HG02623 (cell line): ENCODE data around the gene PDE8B.

Experiments
- ATAC-seq: cut with Tn5 transposase; IDR thresholded peaks from one replicate; pipeline ENCODE4 v1.9.1; 2021; ENCODE audit warnings: moderate library complexity; ENCODE audit not compliant: unreplicated experiment

Gene PDE8B

DNA sequence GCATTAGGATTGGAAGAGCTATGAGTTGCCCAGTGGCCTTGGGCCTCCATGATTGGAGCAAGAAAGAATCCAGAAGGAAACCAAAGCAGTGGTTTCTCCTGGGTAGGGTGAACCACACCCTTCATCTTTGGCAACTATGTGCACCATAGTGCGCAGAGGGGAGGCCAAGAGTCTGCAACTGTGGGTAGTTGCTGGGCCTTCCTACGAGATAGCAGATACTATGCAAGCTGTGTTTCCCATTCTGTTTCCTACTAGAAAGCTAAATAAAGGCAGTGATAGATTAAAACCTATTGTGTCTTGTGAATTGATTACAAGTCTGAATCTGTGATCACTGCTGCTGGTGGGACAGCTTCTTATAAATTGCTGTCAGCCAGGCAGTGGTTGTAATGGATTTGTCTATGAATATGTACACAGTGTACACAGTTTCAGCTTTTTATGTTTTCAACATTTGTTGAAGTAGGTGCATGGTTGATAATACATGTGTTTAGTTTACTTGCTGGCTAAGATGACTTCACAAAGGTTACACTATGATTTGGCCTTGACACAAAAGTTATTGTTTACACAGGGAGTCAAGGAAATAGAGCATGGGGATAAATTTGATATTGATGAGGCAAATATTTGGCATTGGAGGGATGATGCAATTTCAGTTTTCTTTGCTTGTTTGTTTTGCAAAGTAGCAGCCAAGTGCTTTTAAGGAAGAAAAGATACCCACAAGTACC, 23.7 kb upstream of the PDE8B start:
- ATAC-seq: no peak

DNA sequence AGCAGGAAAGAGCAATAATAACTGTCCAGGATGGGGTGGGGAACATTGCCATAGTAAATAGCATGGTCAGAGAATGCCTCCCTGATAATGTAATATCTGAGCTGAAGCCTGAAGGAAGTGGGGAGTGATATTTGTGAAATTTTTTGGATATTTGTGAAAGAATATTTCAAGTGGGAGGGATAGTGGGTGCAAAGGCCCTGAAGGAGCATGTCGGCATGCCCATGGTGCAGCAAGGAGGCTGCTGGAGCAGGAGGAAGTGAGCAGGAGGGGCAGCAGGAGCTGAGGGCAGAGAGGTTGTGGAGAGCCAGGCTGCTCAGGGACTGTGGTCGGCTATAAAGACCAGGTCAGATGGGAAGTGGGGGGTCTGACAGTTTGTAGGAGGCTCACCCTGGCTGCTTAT, 21.1 kb upstream of the PDE8B start:
- no peak for ATAC-seq

DNA sequence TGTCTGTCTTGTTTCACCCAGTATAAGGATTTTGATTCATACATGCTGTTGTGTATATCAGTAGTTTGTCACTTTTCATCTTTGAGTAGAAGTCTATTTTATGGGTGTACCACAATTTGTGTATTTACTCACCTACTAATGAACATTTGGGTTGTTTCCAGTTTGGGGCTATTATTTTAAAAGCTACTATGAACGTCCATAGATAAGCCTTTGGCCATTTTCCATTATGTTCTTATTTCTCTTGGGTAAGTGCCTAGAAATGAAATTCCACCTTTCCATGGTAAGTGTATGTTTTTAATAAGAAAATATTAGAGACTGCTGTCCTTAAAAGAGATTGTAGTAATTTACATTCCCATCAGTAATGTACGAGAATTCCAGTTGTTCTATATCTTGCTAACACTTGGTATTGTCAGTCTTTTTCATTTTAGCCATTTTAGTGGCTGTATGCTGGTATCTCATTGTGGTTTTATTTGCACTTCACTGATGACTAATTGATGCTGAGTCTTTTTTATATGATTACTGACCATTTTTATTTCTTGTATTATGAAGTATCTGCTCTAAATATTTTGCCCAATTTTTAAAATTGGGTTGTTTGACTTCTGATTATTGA, 17.9 kb upstream of the PDE8B start:
- no peak for ATAC-seq

DNA sequence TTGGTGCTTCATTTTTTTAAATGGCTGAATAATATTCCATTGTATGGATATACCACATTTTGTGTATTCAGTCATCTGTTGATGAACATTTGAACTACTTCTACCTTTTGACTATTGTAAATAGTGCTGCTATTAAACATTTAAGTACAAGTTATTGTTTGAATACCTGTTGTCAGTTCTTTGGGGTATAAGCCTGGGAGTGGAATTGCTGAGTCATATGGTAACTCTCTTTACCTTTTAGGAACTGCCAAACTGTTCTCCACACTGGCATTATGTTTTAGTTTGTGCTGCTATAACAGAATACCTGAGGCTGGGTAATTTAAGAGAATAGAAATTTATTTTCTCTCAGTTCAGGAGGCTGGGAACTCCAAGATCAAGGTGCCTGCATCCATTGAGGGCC, 15.7 kb upstream of the PDE8B start:
- no peak for ATAC-seq

DNA sequence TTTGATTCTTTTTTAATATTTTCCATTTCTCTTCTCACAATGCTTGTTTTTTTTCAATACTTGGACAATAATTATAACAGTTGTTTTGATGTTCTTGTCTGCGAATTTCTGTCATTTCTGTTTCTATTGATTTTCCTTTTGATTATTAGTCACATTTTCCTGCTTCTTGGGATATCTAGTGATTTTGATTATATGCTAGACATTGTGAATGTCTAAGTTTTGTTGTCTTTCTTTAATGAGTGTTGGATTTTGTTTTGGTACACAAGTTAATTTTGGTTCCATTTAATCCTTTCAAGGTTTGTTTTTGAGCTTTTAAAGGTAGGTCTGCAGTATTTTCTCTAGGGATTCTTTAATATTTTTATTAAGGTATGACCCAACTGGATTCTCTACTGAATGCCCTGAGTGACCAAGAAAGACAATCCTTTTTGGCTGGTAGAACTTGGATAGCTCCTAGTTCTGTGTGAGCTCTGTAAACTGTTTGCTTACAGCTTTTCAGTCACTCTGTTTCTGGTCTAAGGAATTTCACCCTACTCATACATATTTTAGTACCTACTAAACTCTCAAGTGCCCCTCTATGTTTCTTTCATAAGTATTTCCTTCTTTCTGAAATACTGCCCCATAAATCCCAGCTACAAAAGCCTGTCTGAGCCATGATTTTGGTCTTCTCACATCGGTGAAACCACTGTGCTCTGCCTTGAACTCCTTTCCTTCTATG, 12.5 kb upstream of the PDE8B start:
- no peak for ATAC-seq

DNA sequence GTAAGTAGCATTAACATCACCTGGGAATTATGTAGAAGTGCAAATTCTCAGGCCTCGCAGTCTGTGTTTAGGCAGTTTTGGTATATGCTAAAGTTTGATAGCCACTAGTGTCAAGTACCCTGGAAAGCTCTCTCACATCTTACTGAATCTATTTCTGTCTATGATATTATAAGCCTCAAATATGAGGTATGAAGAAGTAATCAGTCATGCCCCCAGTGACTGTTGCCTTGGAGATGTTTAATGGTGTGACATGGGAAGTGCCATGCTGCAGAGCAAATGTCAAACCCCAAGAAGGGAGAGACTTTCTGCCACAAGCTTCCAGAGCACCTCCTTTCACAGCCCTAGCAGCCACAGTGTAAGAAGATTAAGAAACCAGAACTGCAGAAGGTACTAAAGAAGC, 9.8 kb upstream of the PDE8B start:
- ATAC-seq: no peak

DNA sequence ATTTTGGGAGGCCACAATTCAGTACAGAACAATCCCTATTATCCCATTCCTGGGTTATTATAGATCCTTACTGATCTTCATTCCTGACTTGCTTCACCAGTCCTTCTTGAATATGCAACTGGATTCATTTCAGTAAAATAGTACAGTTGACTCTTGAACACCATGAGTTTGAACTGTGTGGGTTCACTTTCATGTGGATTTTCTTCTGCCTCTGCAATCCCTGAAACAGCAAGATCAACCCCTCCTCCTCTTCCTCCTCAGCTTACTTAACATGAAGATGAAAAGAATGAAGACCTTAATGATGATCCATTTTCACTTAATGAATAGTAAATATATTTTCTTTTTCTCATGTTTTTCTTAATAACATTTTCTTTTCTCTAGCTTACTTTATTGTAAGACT, 8.3 kb upstream of the PDE8B start:
- ATAC-seq: no peak

DNA sequence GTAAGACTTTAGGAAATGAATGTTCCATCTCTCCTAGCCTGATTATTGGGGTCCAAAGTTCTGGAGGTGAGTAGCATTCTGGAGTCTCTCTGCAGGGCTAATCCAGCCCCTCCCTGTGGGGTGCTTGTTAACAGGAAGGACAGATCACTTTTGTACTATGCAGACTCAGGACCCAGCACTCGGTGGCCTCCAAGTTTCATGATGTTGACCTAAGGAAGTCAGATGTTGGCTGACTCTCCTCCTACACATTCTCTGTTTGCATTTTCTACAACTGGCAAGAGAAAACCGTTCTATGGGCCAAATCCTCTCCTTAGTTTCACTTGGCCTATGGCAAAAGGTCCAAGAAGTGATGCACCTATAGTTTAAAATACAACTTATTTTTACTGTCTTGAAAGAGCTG, 5.5 kb upstream of the PDE8B start:
- no peak for ATAC-seq

DNA sequence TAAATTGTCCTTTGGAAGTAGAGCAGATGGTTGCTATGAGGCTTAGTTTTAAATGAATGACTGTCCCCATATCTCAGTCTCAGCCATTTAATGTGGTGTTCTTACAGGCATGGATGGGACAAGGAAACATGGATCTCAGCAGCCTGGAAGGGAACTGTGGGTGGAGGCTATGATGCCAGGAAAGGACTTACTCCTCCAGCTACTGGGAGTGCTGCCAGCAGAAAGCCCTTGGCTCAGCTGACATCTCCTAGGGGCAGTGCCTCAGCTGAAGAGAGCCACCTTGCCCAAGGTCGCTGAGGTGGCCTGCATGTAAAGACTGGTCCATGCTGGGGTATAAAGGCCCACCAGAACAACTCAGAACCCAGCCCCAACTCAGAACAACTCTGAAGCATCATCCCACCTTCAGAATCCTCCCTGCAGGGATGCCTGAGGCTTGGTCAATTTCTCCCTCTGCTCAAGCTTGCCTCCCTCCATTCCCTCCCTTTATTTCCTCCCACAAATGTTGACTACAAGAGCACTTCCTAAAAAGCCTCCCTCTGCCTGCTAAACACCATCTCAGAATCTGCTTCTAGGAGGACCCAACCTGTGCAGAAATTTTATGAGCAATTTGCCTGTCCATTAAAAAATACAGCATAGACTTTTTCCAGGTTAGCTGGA, 1.8 kb upstream of the PDE8B start:
- ATAC-seq: no peak

DNA sequence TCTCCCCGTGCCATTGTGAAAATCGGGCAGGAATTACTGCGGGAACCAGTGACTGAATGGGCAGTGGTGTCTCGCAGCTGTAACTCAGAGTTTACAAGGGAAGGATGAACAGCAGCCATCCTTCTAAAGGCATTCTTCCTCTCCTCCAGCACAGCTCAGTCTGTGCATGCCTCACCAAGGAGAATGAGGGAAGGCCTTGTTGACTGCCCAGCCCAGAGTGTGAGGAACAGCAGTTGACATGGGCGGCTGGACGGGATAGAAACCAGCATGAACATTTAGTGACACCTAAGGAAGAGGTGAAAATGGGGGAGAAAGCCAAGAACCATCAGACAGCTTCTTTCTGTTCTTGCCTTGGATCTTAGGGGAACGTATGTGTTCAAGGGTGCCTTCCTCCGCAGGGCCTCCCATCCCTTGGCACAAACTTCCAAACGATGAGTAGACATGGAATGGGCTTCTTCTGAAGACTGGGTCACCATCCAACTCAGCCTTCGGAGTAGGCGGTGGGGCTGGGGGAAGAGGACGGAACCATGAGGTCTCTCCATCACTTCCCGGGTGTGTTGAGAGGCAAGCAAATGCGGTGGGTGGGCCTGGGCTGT, 887 bp upstream of the PDE8B start:
- no peak for ATAC-seq

DNA sequence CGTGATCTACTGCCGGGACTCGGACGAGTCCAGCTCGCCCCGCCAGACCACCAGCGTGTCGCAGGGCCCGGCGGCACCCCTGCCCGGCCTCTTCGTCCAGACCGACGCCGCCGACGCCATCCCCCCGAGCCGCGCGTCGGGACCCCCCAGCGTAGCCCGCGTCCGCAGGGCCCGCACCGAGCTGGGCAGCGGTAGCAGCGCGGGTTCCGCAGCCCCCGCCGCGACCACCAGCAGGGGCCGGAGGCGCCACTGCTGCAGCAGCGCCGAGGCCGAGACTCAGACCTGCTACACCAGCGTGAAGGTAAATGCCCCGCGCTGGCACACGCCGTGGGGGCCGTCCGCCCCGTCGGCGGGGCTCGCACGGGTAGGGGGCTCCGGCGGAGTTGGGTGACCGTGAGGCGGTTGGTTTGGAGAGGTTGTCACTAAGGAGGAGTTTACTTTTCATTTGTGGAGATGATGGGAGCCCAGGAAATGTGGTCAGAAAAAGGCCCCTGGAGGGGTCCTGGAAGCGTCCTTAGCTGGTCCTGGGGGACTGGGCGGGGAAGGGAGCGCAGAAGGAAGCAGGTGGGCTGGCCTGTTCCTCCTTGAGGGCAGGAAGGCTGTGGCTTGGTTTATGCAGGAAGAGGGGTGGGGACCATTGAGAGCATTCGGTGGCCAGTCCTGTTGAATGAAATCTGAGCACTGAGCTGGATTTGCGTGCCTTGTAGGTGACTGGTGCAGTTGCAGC, 647 bp downstream of the PDE8B start:
- no peak for ATAC-seq

DNA sequence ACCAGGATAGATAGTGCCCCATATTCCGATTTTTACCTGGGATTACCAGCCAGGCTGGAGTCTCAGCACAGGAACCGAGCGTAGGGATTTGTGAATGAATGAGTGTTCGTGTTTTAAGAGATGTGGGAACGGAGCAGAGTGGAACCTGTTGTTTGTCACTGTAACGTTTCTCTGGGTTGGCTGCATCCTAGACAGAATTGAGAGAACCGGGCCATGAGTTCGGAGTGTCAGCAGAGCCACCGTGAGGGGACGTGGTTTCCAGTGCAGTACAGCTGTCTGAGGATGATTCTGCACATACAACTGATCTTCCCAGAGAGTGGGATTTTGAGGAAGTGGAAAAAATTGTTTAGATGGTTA, 1.2 kb downstream of the PDE8B start:
- ATAC-seq: no peak

DNA sequence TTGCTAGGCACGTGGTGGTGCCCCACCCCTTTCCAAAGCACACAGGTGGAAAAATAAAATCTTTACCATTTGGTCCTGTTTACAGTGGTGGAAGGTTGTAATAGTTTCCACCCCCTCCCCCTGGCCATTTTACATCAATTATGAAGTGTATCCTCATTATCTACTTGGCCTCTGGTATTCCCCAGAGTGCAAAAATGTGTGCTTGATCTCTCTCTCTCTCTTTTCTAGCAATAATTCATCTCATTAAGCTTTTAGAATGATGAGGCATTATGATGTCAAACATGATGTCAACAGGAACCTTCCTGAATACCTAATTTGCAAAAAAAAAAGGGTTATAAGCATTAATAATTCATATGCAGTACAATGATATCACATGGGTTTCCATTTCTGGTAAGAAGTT, 3.1 kb downstream of the PDE8B start:
- no peak for ATAC-seq

DNA sequence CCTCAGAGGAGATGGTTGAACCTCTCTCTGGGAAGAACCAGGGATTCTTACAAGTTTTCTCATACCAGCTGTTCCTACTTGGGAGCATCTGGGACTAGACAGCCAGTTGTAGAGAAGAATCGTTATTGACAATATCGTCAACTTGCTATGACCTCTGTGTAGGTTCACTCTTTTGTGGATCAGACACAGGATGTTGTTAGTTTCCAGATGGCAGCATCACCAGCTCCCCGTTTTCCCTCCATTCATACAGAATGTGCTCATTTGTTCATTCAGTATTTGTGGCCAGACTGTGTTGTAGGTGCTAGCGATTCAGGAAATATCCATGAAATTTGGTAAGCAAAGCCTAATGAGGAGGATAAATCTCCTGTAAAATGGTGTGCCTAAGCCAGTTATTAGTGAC, 3.7 kb downstream of the PDE8B start:
- no peak for ATAC-seq

DNA sequence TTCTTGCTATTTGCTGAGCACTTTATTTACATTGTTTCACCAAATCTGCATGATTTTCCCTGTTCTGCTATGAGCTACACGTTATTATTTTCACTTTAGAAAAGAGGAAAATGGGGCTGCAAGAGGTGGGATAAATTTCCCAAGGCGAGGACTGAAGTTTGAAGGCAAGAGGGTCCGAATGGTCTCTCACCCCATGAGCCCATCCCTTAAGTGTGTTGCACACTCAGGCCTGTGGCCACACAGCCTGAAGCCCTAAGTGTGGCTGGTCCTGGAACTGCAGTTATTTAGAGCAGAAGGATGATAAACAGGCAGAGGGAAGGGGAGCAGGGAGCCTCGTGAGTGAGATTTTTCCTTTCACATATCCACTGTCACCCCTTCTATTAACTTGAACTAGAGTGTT, 7.8 kb downstream of the PDE8B start:
- ATAC-seq: no peak

DNA sequence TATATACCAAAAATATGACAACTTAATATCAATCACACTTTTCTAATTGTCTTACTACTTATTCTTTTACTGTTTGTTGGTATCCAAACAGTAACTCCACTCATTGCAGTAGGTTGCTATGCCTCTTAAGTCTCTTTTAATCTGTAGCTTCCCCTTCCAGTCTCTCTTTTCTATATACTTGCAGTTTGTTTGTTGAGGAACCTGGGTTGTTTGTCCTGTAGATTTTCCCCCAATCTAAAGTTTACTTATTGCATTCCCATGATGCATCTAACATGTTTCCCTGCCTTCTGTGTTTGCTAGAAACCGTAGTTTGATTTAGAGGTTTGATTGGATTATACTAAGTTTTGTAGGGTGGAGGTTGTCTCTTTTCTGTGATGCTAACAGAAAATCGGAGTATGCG, 10.6 kb downstream of the PDE8B start:
- ATAC-seq: no peak

DNA sequence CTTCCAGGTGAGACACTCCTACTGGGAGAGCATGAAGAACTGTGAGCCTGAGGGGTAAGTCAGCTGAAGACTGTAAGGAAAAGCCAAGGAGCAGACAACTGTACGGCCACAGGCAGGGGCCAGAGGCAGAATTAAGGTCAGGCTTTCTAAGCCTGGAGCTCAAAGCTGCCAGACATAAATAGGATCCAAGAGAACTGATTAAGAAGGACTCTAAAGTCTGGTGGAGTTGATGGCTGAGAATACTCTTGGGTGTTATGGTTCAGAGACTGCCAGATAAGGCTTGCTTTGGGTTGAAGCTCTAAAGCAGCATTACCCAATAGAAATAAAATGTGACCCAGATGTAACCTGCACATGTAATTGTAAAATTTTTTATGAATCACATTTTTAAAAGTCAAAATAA, 12.2 kb downstream of the PDE8B start:
- no peak for ATAC-seq

DNA sequence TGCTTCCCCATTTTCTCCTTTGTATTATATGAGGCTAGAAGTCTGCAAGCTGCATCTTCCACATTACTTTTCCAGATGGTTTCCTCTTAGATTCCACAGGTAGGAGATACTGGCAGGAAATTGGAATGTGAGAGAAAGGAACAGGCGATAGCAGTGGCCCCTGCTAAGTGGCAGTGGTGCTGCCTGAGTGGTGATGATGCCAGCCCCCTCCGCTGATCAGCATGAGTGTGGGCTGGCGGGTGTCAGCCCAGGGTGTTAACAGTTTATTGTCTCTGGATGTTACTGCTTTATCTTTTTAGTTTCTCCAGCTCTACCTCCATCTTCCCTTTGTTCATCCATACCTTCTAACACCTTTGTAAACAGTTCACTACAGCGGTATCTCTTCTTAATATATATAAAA, 13.2 kb downstream of the PDE8B start:
- ATAC-seq: no peak

DNA sequence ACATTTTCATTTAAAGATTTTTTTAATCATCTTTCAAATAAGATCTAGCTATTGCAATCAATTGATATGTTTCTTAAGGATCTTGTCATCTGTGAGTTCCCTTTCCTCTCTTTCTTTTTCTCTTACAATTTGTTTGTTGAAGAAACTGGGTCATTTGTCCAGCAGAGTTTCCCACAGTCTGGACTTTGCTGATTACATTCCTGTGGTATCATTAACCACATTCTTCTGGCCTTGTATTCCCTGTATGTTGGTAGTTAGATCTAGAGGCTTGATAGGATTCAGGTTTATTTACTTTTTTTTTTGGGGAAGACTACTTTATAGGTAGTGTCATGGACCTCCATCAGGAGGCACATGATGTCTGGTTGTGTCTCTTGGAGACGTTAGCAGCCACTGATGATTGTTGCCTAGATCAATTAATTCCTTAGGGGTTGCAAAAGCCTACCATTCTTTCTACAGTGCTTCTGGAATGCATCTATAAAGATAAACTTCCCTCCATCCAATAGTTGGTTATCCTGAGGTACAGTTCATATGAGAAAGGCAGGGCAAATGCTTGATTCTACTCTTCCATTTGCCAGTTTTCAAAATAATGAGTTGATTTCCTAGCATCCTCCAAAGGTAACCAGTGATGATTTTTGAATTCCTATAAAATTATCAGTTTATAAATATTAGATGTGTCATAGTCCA, 14.3 kb downstream of the PDE8B start:
- no peak for ATAC-seq

DNA sequence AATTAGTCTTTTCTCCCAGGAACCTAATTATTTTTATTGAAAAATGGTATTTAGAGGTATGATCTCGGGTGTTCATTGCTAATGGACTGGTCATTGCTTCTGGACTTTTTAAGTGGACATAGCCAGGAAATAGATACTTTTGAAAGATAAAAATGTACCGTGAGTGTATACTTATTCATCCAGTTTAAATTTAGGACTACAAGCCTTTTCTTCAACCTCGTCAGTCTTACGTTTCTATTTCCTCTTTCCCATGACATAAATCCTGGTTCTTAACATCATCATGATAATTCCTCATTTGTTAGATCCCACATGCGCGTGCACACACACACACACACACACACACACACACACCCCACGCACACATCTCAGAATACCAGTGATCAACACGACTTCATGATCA, 15.1 kb downstream of the PDE8B start:
- no peak for ATAC-seq
